KMS-11 (cell line): ENCODE results near the gene DSC1.

Experiments
- H2AFZ ChIP-seq: fragments of 200-600 bp; sonication (generic); 2 replicates; pipeline ENCODE4 v1.6.1; 2016; ENCODE audit warnings: antibody characterized with exemption, mixed run types, low read depth
- H3K27ac ChIP-seq: fragments of 200-600 bp; sonication (generic); 2 replicates; pipeline ENCODE4 v1.6.1; 2016; ENCODE audit warnings: mild to moderate bottlenecking, mixed run types
- H3K27me3 ChIP-seq: fragments of 200-600 bp; sonication (generic); 2 replicates; pipeline ENCODE4 v1.6.1; 2017; ENCODE audit warnings: mild to moderate bottlenecking, low read depth, mixed run types, moderate library complexity; ENCODE audit not compliant: insufficient read depth
- H3K36me3 ChIP-seq: fragments of 200-600 bp; sonication (generic); 2 replicates; pipeline ENCODE4 v1.6.1; 2017; ENCODE audit warnings: mild to moderate bottlenecking, mixed run types; ENCODE audit not compliant: insufficient read depth
- H3K4me1 ChIP-seq: fragments of 200-600 bp; sonication (generic); 2 replicates; pipeline ENCODE4 v1.6.1; 2016; ENCODE audit warnings: mild to moderate bottlenecking, low read depth, mixed run types; ENCODE audit not compliant: poor library complexity, severe bottlenecking
- H3K4me2 ChIP-seq: fragments of 200-600 bp; sonication (generic); 2 replicates; pipeline ENCODE4 v1.7.0; 2016; ENCODE audit warnings: mild to moderate bottlenecking, mixed run types
- H3K4me3 ChIP-seq: fragments of 200-600 bp; sonication (generic); IDR thresholded peaks from 2 replicates; pipeline ENCODE4 v1.6.1; 2017; ENCODE audit warnings: low read depth, low read length, mixed read lengths; ENCODE audit not compliant: insufficient read depth
- H3K79me2 ChIP-seq: fragments of 200-600 bp; sonication (generic); 2 replicates; pipeline ENCODE4 v1.6.1; 2016; ENCODE audit warnings: low read depth, mixed run types; ENCODE audit not compliant: insufficient read depth
- H3K9ac ChIP-seq: fragments of 200-600 bp; sonication (generic); 2 replicates; pipeline ENCODE4 v1.6.1; 2016; ENCODE audit warnings: mild to moderate bottlenecking, mixed run types
- H4K20me1 ChIP-seq: fragments of 200-600 bp; sonication (generic); 2 replicates; pipeline ENCODE4 v1.6.1; 2016; ENCODE audit warnings: mild to moderate bottlenecking, mixed run types; ENCODE audit not compliant: insufficient read depth
- TF ChIP-seq, protein P1 (sequence below): fragments of 200-600 bp; sonication (generic); conservative IDR thresholded peaks from 2 replicates; pipeline ENCODE4 v1.6.1; 2017; ENCODE audit warnings: low read depth, mild to moderate bottlenecking, antibody characterized with exemption, low read length, moderate library complexity, mixed read lengths

DSC1 gene

DNA sequence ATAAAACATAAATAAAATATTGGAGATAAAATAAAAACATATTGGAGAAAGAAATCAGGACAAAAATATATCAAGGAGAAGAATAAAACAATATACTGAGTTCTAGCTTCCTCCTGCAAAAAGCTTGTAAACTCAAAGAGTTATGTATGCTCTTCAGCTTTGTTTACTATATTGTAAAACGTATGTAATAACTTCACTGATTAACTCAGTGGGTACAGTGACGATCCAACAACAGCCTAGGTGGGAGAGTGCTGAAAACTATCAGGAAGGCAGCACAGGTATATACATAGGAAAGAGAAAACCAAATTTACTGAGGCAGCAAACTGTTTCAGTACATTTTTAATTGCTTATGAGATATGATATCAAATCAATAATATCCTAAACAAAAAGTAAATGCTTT lies 68.8 kb downstream of the DSC1 start:
- no peak overlapping the region for H3K27ac ChIP-seq
- H3K27me3 ChIP-seq: no peaks in the 10 kb centered on the region
- H3K4me3 ChIP-seq: no peak overlapping the region
- TF ChIP-seq, protein P1, sequence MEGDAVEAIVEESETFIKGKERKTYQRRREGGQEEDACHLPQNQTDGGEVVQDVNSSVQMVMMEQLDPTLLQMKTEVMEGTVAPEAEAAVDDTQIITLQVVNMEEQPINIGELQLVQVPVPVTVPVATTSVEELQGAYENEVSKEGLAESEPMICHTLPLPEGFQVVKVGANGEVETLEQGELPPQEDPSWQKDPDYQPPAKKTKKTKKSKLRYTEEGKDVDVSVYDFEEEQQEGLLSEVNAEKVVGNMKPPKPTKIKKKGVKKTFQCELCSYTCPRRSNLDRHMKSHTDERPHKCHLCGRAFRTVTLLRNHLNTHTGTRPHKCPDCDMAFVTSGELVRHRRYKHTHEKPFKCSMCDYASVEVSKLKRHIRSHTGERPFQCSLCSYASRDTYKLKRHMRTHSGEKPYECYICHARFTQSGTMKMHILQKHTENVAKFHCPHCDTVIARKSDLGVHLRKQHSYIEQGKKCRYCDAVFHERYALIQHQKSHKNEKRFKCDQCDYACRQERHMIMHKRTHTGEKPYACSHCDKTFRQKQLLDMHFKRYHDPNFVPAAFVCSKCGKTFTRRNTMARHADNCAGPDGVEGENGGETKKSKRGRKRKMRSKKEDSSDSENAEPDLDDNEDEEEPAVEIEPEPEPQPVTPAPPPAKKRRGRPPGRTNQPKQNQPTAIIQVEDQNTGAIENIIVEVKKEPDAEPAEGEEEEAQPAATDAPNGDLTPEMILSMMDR: no peak
- H4K20me1 ChIP-seq: no peaks in the 10 kb centered on the region
- H3K4me1 ChIP-seq: no peaks in the 10 kb centered on the region
- no peaks in the 10 kb centered on the region for H3K79me2 ChIP-seq
- H3K36me3 ChIP-seq: no peaks in the 10 kb centered on the region
- no peak overlapping the region for H3K9ac ChIP-seq
- H2AFZ ChIP-seq: no peak overlapping the region
- H3K4me2 ChIP-seq: no peak overlapping the region

- Histone ChIP-seq H3K79me2 (no peaks in the 10 kb centered on the region), H3K36me3 (no peaks in the 10 kb centered on the region), H3K27ac (no peak overlapping the region), H4K20me1 (no peaks in the 10 kb centered on the region), H3K9ac (no peak overlapping the region), H3K27me3 (no peaks in the 10 kb centered on the region), H3K4me3 (no peak overlapping the region), H2AFZ (no peak overlapping the region), H3K4me1 (no peaks in the 10 kb centered on the region), H3K4me2 (no peak overlapping the region)
- TF ChIP-seq, protein P1: no peak
Observed at GRCh38 chr18:31093294-31093693, 69.4 kb downstream of the DSC1 start.

DNA sequence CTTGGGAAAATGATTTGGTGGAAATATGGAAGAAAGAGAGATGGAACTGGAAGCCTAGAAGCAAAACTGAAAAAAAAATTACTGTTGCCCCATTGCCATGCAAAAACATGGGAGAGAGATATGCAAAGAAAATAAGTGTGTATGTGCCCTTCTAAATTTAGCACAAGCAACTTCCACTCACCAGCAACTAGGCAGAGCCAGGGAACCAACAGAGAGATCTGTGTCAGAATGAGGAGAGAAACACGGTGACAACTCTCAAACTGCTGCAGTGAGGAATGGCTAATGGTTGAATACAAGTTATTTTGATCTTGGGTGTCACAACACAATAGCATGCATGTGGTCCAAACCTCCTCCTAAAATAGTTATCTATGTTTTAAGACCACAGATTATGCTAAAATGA lies 71.3 kb downstream of the DSC1 start:
- Histone ChIP-seq H3K4me1 (no peaks in the 10 kb centered on the region), H3K9ac (no peak overlapping the region), H3K79me2 (no peaks in the 10 kb centered on the region), H3K4me2 (no peak overlapping the region), H3K27me3 (no peaks in the 10 kb centered on the region), H3K27ac (no peak overlapping the region), H3K36me3 (no peaks in the 10 kb centered on the region), H2AFZ (no peak overlapping the region), H4K20me1 (no peaks in the 10 kb centered on the region), H3K4me3 (no peak overlapping the region)
- TF ChIP-seq, protein P1: no peak

GRCh38 chr18:31088532-31088931 lies 74.1 kb downstream of the DSC1 start:
- Histone ChIP-seq H4K20me1 (no peaks in the 10 kb centered on the region), H3K4me1 (no peaks in the 10 kb centered on the region), H3K27me3 (no peaks in the 10 kb centered on the region), H3K36me3 (no peaks in the 10 kb centered on the region), H3K79me2 (no peaks in the 10 kb centered on the region), H2AFZ (no peak overlapping the region), H3K9ac (no peak overlapping the region), H3K4me2 (no peak overlapping the region), H3K27ac (no peak overlapping the region), H3K4me3 (no peak overlapping the region)
- TF ChIP-seq, protein P1: no peak
